Small intestine (tissue), 7 donors: Measurements from ENCODE around the gene LRP1B. TPM values are rescaled to one million over a fixed set of nuclear protein-coding genes. Genes with fewer than 3 reads are reported as not detected.
"Not testable (repeated sequence)": the region's sequence is repeated elsewhere in the genome, so short reads cannot be mapped to it uniquely, and the experiment has no call there.

ENCODE experiments used
- DNase-seq, 2 donors: peaks; one replicate each; pipeline versions ENCODE4 v3.0.0 to v3.0.0-alpha.2; 2013
- FAIRE-seq: peaks from 2 replicates; lab custom pipeline; 2012; peaks lifted over from hg19 to GRCh38; lab: Jason Lieb, UNC
- H3K27ac ChIP-seq, 3 donors: one replicate each; pipeline ENCODE4 v1.5.1; 2013; ENCODE audit warnings: low read length in 2 of 3, mild to moderate bottlenecking in 2 of 3, control low read depth in 1 of 3, inconsistent platforms in 1 of 3, low read depth in 1 of 3, moderate library complexity in 1 of 3
- H3K27me3 ChIP-seq, 3 donors: one replicate each; pipeline ENCODE4 v1.6.1; 2013; ENCODE audit warnings: low read length in 3 of 3, inconsistent platforms in 1 of 3; ENCODE audit not compliant: control insufficient read depth in 3 of 3, insufficient read depth in 3 of 3
- H3K36me3 ChIP-seq, 3 donors: one replicate each; pipeline ENCODE4 v1.6.1; 2013; ENCODE audit warnings: low read length in 3 of 3, inconsistent platforms in 1 of 3, low read depth in 1 of 3, mild to moderate bottlenecking in 1 of 3, moderate library complexity in 1 of 3; ENCODE audit not compliant: control insufficient read depth in 3 of 3, insufficient read depth in 2 of 3
- H3K4me1 ChIP-seq, 3 donors: one replicate each; pipeline ENCODE4 v1.6.1; 2013; ENCODE audit warnings: low read length in 2 of 3, inconsistent platforms in 1 of 3, low read depth in 1 of 3, mild to moderate bottlenecking in 1 of 3, moderate library complexity in 1 of 3; ENCODE audit not compliant: control insufficient read depth in 3 of 3, insufficient read depth in 2 of 3
- H3K4me3 ChIP-seq, 3 donors: one replicate each; pipeline ENCODE4 v1.5.1; 2013; ENCODE audit warnings: low read length in 3 of 3, control low read depth in 1 of 3, inconsistent platforms in 1 of 3, low read depth in 1 of 3, mild to moderate bottlenecking in 1 of 3, moderate library complexity in 1 of 3
- H3K9me3 ChIP-seq, 2 donors: one replicate each; pipeline ENCODE4 v1.6.1; 2013; ENCODE audit warnings: low read depth in 1 of 2, low read length in 1 of 2; ENCODE audit not compliant: control insufficient read depth in 2 of 2, insufficient read depth in 1 of 2
- WGBS, 3 donors: extraction: QIAGEN DNeasy Blood & Tissue Kit; methylation state at CpG; one replicate each; pipeline ENCODE4 v1.1.7; 2013; 5-methylcytosine and 5-hydroxymethylcytosine counted together
- polyA plus RNA-seq, 4 donors: library from polyadenylated mRNA; stranded (reverse) in 3 of 4; unstranded in 1 of 4; fragments of 200-250 nt in 3 of 4; fragments of 120-200 nt in 1 of 4; gene quantifications; one replicate each; pipeline versions ENCODE4 v1.2.1 to v1.2.3, GENCODE V29; 2013
- donor health status: healthy with polysubstance abuse.
- donor health status: control.
- donor health status: control.
- donor health status: Bipolar disorder and iron deficiency.
- donor health status: healthy.

The LRP1B gene
- polyA plus RNA-seq, 4 donors = 0.07 to 0.64 TPM; not detected in 2

GRCh38 chr2:140288726-140289125 is 1842.1 kb downstream of the LRP1B start:
- H3K4me1 ChIP-seq = no peaks in the 10 kb centered on the region
- no peaks in the 10 kb centered on the region for H3K27me3 ChIP-seq
- no peak overlapping the region for H3K4me3 ChIP-seq
- H3K9me3 ChIP-seq = no peaks in the 10 kb centered on the region
- no peaks in the 10 kb centered on the region for H3K36me3 ChIP-seq
- H3K27ac ChIP-seq = no peak overlapping the region
- FAIRE-seq (no peak), DNase-seq (no peak)

- no peak for DNase-seq
- Histone ChIP-seq H3K27me3 (no peaks in the 10 kb centered on the region), H3K27ac (no peak overlapping the region), H3K4me1 (no peaks in the 10 kb centered on the region), H3K9me3 (no peaks in the 10 kb centered on the region), H3K4me3 (no peak overlapping the region), H3K36me3 (no peaks in the 10 kb centered on the region)
- FAIRE-seq = peak; percentile 19
- 62 to 72% (median 71%) methylated on average over 2 of the region's 2 CpGs for WGBS, 3 donors
Observed at GRCh38 chr2:140288213-140288612, 1842.6 kb downstream of the LRP1B start.

- 37 to 62% (median 59%) methylated on average over 1 of the region's 1 CpG for WGBS, 3 donors
Observed at GRCh38 chr2:140286377-140286776, 1844.4 kb downstream of the LRP1B start.

GRCh38 chr2:140277344-140277743 is 1853.5 kb downstream of the LRP1B start:
- H3K9me3 ChIP-seq, FAIRE-seq, H3K27ac ChIP-seq, DNase-seq, H3K4me1 ChIP-seq, H3K27me3 ChIP-seq, H3K4me3 ChIP-seq, H3K36me3 ChIP-seq: not testable (repeated sequence)
- WGBS, 3 donors = 52 to 60% (median 59%) methylated on average over 5 of the region's 5 CpGs

More at GRCh38 chr2:140286377-140286776, 1844.4 kb downstream of the LRP1B start:
- no peak overlapping the region for H3K27ac ChIP-seq
- H3K4me3 ChIP-seq = no peak overlapping the region
- H3K9me3 ChIP-seq = no peaks in the 10 kb centered on the region
- H3K27me3 ChIP-seq = no peaks in the 10 kb centered on the region
- DNase-seq = no peak
- no peaks in the 10 kb centered on the region for H3K4me1 ChIP-seq
- H3K36me3 ChIP-seq = no peaks in the 10 kb centered on the region
- no peak for FAIRE-seq

GRCh38 chr2:140276661-140277060 is 1854.2 kb downstream of the LRP1B start:
- 79 to 94% (median 86%) methylated on average over 1 of the region's 1 CpG for WGBS, 3 donors
- Histone ChIP-seq H3K4me3 (no peak overlapping the region), H3K36me3 (no peaks in the 10 kb centered on the region), H3K9me3 (no peaks in the 10 kb centered on the region), H3K27me3 (no peaks in the 10 kb centered on the region), H3K4me1 (no peaks in the 10 kb centered on the region), H3K27ac (no peak overlapping the region)
- DNase-seq (no peak), FAIRE-seq (no peak)

- no peak overlapping the region for H3K4me3 ChIP-seq
- no peak for FAIRE-seq
- no peaks in the 10 kb centered on the region for H3K36me3 ChIP-seq
- no peak overlapping the region for H3K27ac ChIP-seq
- 64 to 75% (median 73%) methylated on average over 7 of the region's 7 CpGs for WGBS, 3 donors
- no peaks in the 10 kb centered on the region for H3K27me3 ChIP-seq
- H3K4me1 ChIP-seq = no peaks in the 10 kb centered on the region
- DNase-seq = no peak
- H3K9me3 ChIP-seq = no peaks in the 10 kb centered on the region
Observed at GRCh38 chr2:140275427-140275826, 1855.4 kb downstream of the LRP1B start.

GRCh38 chr2:140274891-140275290 is 1855.9 kb downstream of the LRP1B start:
- H3K4me3 ChIP-seq = no peak overlapping the region
- no peaks in the 10 kb centered on the region for H3K9me3 ChIP-seq
- H3K36me3 ChIP-seq = no peaks in the 10 kb centered on the region
- H3K4me1 ChIP-seq = no peaks in the 10 kb centered on the region
- no peak for DNase-seq
- H3K27me3 ChIP-seq = no peaks in the 10 kb centered on the region
- WGBS, 3 donors = 81 to 90% (median 84%) methylated on average over 5 of the region's 5 CpGs
- H3K27ac ChIP-seq = no peak overlapping the region
- no peak for FAIRE-seq

- Histone ChIP-seq H3K36me3 (no peaks in the 10 kb centered on the region), H3K9me3 (no peaks in the 10 kb centered on the region), H3K4me1 (no peaks in the 10 kb centered on the region), H3K27ac (no peak overlapping the region), H3K4me3 (no peak overlapping the region), H3K27me3 (no peaks in the 10 kb centered on the region)
- 86 to 90% (median 90%) methylated on average over 2 of the region's 2 CpGs for WGBS, 3 donors
- DNase-seq (no peak), FAIRE-seq (no peak)
Observed at GRCh38 chr2:140273958-140274357, 1856.9 kb downstream of the LRP1B start.

- H3K27me3 ChIP-seq = no peaks in the 10 kb centered on the region
Observed at GRCh38 chr2:140273408-140273807, 1857.4 kb downstream of the LRP1B start.

More at GRCh38 chr2:140273408-140273807, 1857.4 kb downstream of the LRP1B start:
- Histone ChIP-seq H3K36me3 (no peaks in the 10 kb centered on the region), H3K4me1 (no peaks in the 10 kb centered on the region), H3K4me3 (no peak overlapping the region), H3K9me3 (no peaks in the 10 kb centered on the region), H3K27ac (no peak overlapping the region)
- DNase-seq = no peak
- 86 to 89% (median 87%) methylated on average over 4 of the region's 4 CpGs for WGBS, 3 donors
- no peak for FAIRE-seq
